Measurements from ENCODE around the gene PRKCB.

PRKCB gene

GRCh38 chr16:23836404-23837311 is 875 bp downstream of the PRKCB start:
- DNase-seq (ENCODE audit: low read depth in 2 of 2): peak in 1 of 2 donors; percentile 13

- no peak for DNase-seq (ENCODE audit: low read depth in 2 of 2)
Observed at GRCh38 chr16:23837553-23838308, 1.9 kb downstream of the PRKCB start.

- no peak for DNase-seq (ENCODE audit: low read depth in 2 of 2)
Observed at GRCh38 chr16:23838485-23839142, 2.8 kb downstream of the PRKCB start.

- no peak for DNase-seq (ENCODE audit: low read depth in 2 of 2)
Observed at GRCh38 chr16:23840310-23840709, 4.5 kb downstream of the PRKCB start.

- peak in 1 of 2 donors; percentile 33 for DNase-seq (ENCODE audit: low read depth in 2 of 2)
Observed at GRCh38 chr16:23842137-23842600, 6.4 kb downstream of the PRKCB start.

- no peak for DNase-seq (ENCODE audit: low read depth in 2 of 2)
Observed at GRCh38 chr16:23843143-23843542, 7.4 kb downstream of the PRKCB start.

- DNase-seq (ENCODE audit: low read depth in 2 of 2): no peak
Observed at GRCh38 chr16:23847251-23847650, 11.5 kb downstream of the PRKCB start.

- no peak for DNase-seq (ENCODE audit: low read depth in 2 of 2)
Observed at GRCh38 chr16:23847948-23848347, 12.2 kb downstream of the PRKCB start.

GRCh38 chr16:23848958-23849357 is 13.2 kb downstream of the PRKCB start:
- no peak for DNase-seq (ENCODE audit: low read depth in 2 of 2)

GRCh38 chr16:23852794-23853562 is 17.2 kb downstream of the PRKCB start:
- no peak for DNase-seq (ENCODE audit: low read depth in 2 of 2)

GRCh38 chr16:23855010-23855409 is 19.2 kb downstream of the PRKCB start:
- no peak for DNase-seq (ENCODE audit: low read depth in 2 of 2)

GRCh38 chr16:23856251-23856709 is 20.5 kb downstream of the PRKCB start:
- DNase-seq (ENCODE audit: low read depth in 2 of 2): no peak

- DNase-seq (ENCODE audit: low read depth in 2 of 2): no peak
Observed at GRCh38 chr16:23857256-23857880, 21.6 kb downstream of the PRKCB start.

GRCh38 chr16:23857881-23858269 is 22.1 kb downstream of the PRKCB start:
- DNase-seq (ENCODE audit: low read depth in 2 of 2): no peak

GRCh38 chr16:23858542-23858941 is 22.8 kb downstream of the PRKCB start:
- DNase-seq (ENCODE audit: low read depth in 2 of 2): no peak

- DNase-seq (ENCODE audit: low read depth in 2 of 2): no peak
Observed at GRCh38 chr16:23859713-23860269, 24.0 kb downstream of the PRKCB start.

GRCh38 chr16:23861874-23862273 is 26.1 kb downstream of the PRKCB start:
- no peak for DNase-seq (ENCODE audit: low read depth in 2 of 2)

GRCh38 chr16:23862556-23862955 is 26.8 kb downstream of the PRKCB start:
- DNase-seq (ENCODE audit: low read depth in 2 of 2): no peak

GRCh38 chr16:23863511-23864422 is 28.0 kb downstream of the PRKCB start:
- no peak for DNase-seq (ENCODE audit: low read depth in 2 of 2)

Data from stimulated activated CD4-positive, alpha-beta T cell treated with anti-CD3 and anti-CD28 coated beads, Interleukin-15, amount 100 ng/mL, for 48 hours (primary cell).